Cardiac muscle cell (in vitro differentiated cells and primary cell): ENCODE measurements around the gene RANBP3. TPM values are rescaled to one million over a fixed set of nuclear protein-coding genes. Genes with fewer than 3 reads are reported as not detected.
A peak's percentile ranks its signal among the peaks of the same experiment; 100 is the strongest.

Experiments used
- DNase-seq, 2 donors: peaks; one replicate each; pipeline versions ENCODE4 v3.0.0 to v3.0.0-alpha.2; 2010 to 2017; ENCODE audit warnings: low read depth in 1 of 2, low spot score in 1 of 2
- H3K27ac ChIP-seq: fragments of 200-600 bp; sonication (generic); 2 replicates; pipeline ENCODE4 v1.5.1; 2016
- H3K27me3 ChIP-seq: fragments of 200-600 bp; sonication (generic); 2 replicates; pipeline ENCODE4 v1.6.0; 2016; ENCODE audit warnings: control low read depth
- H3K36me3 ChIP-seq: fragments of 200-600 bp; sonication (generic); 2 replicates; pipeline ENCODE4 v1.5.1; 2016; ENCODE audit warnings: control low read depth
- H3K4me1 ChIP-seq: fragments of 200-600 bp; sonication (generic); 2 replicates; pipeline ENCODE4 v1.8.1; 2017; ENCODE audit warnings: low read depth, mild to moderate bottlenecking, mixed run types
- H3K4me3 ChIP-seq: fragments of 200-600 bp; sonication (generic); 2 replicates; pipeline ENCODE4 v1.5.1; 2016; ENCODE audit warnings: mild to moderate bottlenecking
- H3K9me3 ChIP-seq: fragments of 200-600 bp; sonication (generic); 2 replicates; pipeline ENCODE4 v1.5.1; 2017; ENCODE audit warnings: low read depth, mild to moderate bottlenecking, control low read depth
- CTCF ChIP-seq: IDR thresholded peaks from 2 replicates; pipeline ENCODE4 v1.5.1; 2012; ENCODE audit warnings: low read depth, mild to moderate bottlenecking, low read length
- polyA plus RNA-seq: library from polyadenylated mRNA; unstranded; fragments of >200 nt; fragmentation: Nextera tagmentation; extraction: Ambion mirVana; gene quantifications from 2 replicates; pipeline ENCODE4 v1.2.1, GENCODE V29; 2016
- total RNA-seq: library from RNA; depleted of rRNA; stranded (reverse); fragments of >200 nt; gene quantifications from 2 replicates; pipeline ENCODE4 v1.2.3, GENCODE V29; 2016

The RANBP3 gene
- total and polyA plus RNA-seq, 2 experiments from 2014 or later, result 17.7 to 108 TPM

DNA sequence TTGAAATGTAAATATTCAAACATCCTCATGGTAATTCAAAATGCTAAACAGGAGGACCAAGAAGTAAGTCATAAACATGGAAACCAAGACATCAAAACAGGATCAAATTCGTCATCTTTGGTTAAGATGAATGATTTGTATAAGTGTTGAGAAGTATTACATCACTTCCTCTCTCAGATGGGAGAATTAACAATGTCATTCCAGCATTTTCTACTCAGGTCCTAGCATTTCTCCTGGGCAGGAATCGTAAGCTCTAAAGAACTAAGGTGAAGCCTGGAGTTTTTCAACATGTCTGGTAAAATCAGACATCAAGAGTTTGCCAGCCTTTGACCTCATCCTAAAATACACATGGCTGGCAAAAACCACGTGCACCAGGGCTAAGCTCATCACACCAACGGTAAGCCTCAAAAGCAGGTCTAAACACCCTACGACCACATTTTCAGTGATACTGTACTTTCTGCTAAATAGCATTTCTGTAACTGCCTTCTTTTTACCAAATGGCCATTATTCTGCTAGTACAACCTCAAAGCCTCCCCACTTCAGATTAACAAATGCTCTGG, 24.8 kb downstream of the RANBP3 start:
- H3K9me3 ChIP-seq, result no peaks in the 10 kb centered on the region
- H3K27ac ChIP-seq, result peak overlapping the region; percentile 95
- H3K4me3 ChIP-seq, result no peak overlapping the region
- H3K27me3 ChIP-seq, result no peaks in the 10 kb centered on the region
- no peak for DNase-seq
- no peaks in the 10 kb centered on the region for H3K36me3 ChIP-seq
- no peak for TF ChIP-seq CTCF
- peaks cover 77% of the 10 kb centered on the region for H3K4me1 ChIP-seq

DNA sequence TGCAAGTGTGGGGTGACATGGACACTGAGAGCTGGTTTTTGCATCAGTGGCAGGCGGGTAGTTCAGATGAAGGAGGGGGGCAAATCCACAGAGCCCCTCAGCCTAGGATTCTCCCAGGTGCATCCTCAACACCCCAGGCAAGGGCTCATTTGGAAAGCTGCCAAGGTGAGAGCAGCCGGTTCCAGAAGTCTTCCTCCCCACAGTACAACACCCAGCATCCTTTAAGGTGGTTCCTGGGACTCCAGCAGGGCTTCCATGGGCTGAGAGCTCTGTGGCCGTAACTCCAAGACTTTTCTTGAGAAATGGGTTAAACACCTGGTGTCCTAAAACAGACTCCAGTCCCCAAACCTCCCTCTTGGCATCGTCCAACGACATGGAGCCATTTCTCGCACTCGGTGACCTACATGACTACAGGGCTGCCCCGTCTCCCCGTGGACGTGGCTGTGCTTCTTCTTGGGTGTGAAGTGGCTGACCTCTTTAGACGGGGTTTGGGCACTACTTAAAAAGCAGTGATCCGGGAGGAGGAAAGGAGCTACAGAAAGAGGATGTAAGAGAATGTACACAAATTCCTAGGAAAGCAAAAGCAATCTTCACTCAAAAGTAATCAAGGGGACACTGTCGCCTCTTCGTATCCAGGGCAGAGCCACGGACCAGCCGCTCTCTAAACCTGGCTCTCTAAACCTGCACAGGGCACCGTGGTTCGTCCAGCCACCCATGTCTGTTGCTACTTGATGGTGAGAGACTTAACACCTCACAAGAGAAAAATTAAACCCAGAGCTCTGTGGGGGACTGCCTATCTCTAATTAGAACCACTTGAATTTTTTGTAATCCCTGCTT, 25.5 kb downstream of the RANBP3 start:
- H3K4me3 ChIP-seq, result no peak overlapping the region
- H3K27me3 ChIP-seq, result no peaks in the 10 kb centered on the region
- no peaks in the 10 kb centered on the region for H3K36me3 ChIP-seq
- no peak for TF ChIP-seq CTCF
- H3K9me3 ChIP-seq, result no peaks in the 10 kb centered on the region
- DNase-seq, result no peak
- peak overlapping the region; percentile 95 for H3K27ac ChIP-seq
- peaks cover 70% of the 10 kb centered on the region for H3K4me1 ChIP-seq

GRCh38 chr19:5951338-5951861, 26.5 kb downstream of the RANBP3 start:
- DNase-seq, result no peak
- Histone ChIP-seq H3K4me1 (peaks cover 60% of the 10 kb centered on the region), H3K4me3 (no peak overlapping the region)

GRCh38 chr19:5950741-5951140, 27.2 kb downstream of the RANBP3 start:
- Histone ChIP-seq H3K27me3 (no peaks in the 10 kb centered on the region), H3K4me1 (peaks cover 53% of the 10 kb centered on the region), H3K36me3 (no peaks in the 10 kb centered on the region), H3K9me3 (no peaks in the 10 kb centered on the region), H3K27ac (peak overlapping the region; percentile 56), H3K4me3 (no peak overlapping the region)
- no peak for DNase-seq
- no peak for TF ChIP-seq CTCF

More at GRCh38 chr19:5951338-5951861, 26.5 kb downstream of the RANBP3 start:
- Histone ChIP-seq H3K27me3 (no peaks in the 10 kb centered on the region), H3K36me3 (no peaks in the 10 kb centered on the region), H3K9me3 (no peaks in the 10 kb centered on the region), H3K27ac (peak overlapping the region; percentile 56)
- TF ChIP-seq CTCF, result no peak

DNA sequence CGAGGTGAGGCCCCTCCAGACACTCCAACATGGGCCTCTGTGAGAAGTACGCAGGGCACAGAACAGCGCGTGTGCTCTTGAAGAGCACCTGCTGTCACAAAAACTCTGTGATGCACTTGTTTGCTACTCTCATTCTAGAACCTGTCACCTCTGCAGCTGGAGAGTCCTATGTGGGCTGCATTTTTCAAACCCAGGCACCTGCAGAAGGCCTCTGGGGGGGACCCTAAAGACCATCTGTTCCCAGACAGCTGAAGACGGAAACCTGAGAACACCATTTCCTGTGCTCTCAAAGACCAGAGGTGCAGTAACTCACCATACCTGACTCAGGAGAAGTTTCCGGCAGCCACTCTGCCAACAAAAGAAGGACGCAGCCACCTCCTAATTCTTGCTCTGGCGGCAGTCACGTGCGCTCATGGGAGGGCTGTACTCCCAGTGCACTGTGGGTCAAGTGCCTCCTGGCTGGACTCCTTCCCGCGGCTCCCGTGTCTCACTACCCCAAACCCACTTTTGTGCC, 28.1 kb downstream of the RANBP3 start:
- TF ChIP-seq CTCF, result no peak
- Histone ChIP-seq H3K4me3 (no peak overlapping the region), H3K36me3 (no peaks in the 10 kb centered on the region), H3K9me3 (no peaks in the 10 kb centered on the region), H3K4me1 (peaks cover 45% of the 10 kb centered on the region), H3K27me3 (no peaks in the 10 kb centered on the region), H3K27ac (no peak overlapping the region)
- no peak for DNase-seq
